Osteocyte (in vitro differentiated cells): Measurements from ENCODE around the gene EXOSC1. TPM values are rescaled to one million over a fixed set of nuclear protein-coding genes. Genes with fewer than 3 reads are reported as not detected.

ENCODE experiments used
- DNase-seq: peaks from one replicate; pipeline ENCODE4 v3.0.0; 2021; ENCODE audit warnings: mixed read lengths; ENCODE audit not compliant: unreplicated experiment; ENCODE audit errors: extremely low spot score
- H3K27ac Mint-ChIP-seq: one replicate; pipeline ENCODE4 v1.8.0; 2021; ENCODE audit warnings: mild to moderate bottlenecking, mixed read lengths; ENCODE audit not compliant: unreplicated experiment
- H3K27me3 Mint-ChIP-seq: one replicate; pipeline ENCODE4 v1.8.0; 2021; ENCODE audit warnings: mixed read lengths; ENCODE audit not compliant: unreplicated experiment
- H3K36me3 Mint-ChIP-seq: one replicate; pipeline ENCODE4 v1.8.0; 2021; ENCODE audit warnings: mixed read lengths; ENCODE audit not compliant: unreplicated experiment
- H3K4me1 Mint-ChIP-seq: one replicate; pipeline ENCODE4 v1.8.0; 2021; ENCODE audit warnings: mixed read lengths; ENCODE audit not compliant: unreplicated experiment
- H3K4me3 Mint-ChIP-seq: one replicate; pipeline ENCODE4 v1.8.0; 2021; ENCODE audit warnings: mild to moderate bottlenecking, moderate library complexity, mixed read lengths; ENCODE audit not compliant: unreplicated experiment
- H3K9me3 Mint-ChIP-seq: one replicate; pipeline ENCODE4 v1.8.0; 2021; ENCODE audit warnings: mixed read lengths; ENCODE audit not compliant: unreplicated experiment
- CTCF ChIP-seq: fragments of 200-600 bp; sonication (generic); IDR thresholded peaks from 2 replicates; pipeline ENCODE4 v1.5.0; 2021; ENCODE audit warnings: antibody characterized with exemption, mild to moderate bottlenecking, moderate library complexity
- total RNA-seq: library from RNA; stranded (reverse); gene quantifications from 2 replicates; pipeline ENCODE4 v1.2.1, GENCODE V29; 2021

Gene EXOSC1
- total RNA-seq, 1 donor from 2014 or later, result 31.9 TPM

GRCh38 chr10:97406064-97406463 is 39.7 kb downstream of the EXOSC1 start:
- Mint-ChIP-seq H3K9me3 (no peaks in the 10 kb centered on the region), H3K4me1 (peaks cover 6% of the 10 kb centered on the region), H3K36me3 (no peaks in the 10 kb centered on the region), H3K27me3 (no peaks in the 10 kb centered on the region), H3K4me3 (no peak overlapping the region), H3K27ac (no peak overlapping the region)
- no peak for TF ChIP-seq CTCF
- no peak for DNase-seq

- Mint-ChIP-seq H3K27ac (no peak overlapping the region), H3K4me3 (no peak overlapping the region), H3K4me1 (peaks cover 12% of the 10 kb centered on the region), H3K27me3 (no peaks in the 10 kb centered on the region), H3K9me3 (no peaks in the 10 kb centered on the region), H3K36me3 (no peaks in the 10 kb centered on the region)
- no peak for DNase-seq
- no peak for TF ChIP-seq CTCF
These were observed 41.8 kb downstream of the EXOSC1 start for GRCh38 chr10:97404044-97404443.

- no peaks in the 10 kb centered on the region for H3K9me3 Mint-ChIP-seq
- DNase-seq, result no peak
- H3K27me3 Mint-ChIP-seq, result no peaks in the 10 kb centered on the region
- TF ChIP-seq CTCF, result no peak
- H3K27ac Mint-ChIP-seq, result peak overlapping the region; percentile 97
- H3K36me3 Mint-ChIP-seq, result no peaks in the 10 kb centered on the region
- peaks cover 11% of the 10 kb centered on the region for H3K4me1 Mint-ChIP-seq
- peak overlapping the region; percentile 90 for H3K4me3 Mint-ChIP-seq
These were observed 44.3 kb downstream of the EXOSC1 start for GRCh38 chr10:97401455-97401919.

- peak; percentile 25 for TF ChIP-seq CTCF
- Mint-ChIP-seq H3K9me3 (no peaks in the 10 kb centered on the region), H3K4me1 (peaks cover 11% of the 10 kb centered on the region), H3K27me3 (no peaks in the 10 kb centered on the region), H3K27ac (peak within 1 kb of the TSS; percentile 97), H3K36me3 (peaks cover 4% of the 10 kb centered on the region), H3K4me3 (peak within 1 kb of the TSS; percentile 90)
- peak; percentile 93 for DNase-seq
These were observed 44.9 kb downstream of the EXOSC1 start, which contains the start of gene RRP12 for GRCh38 chr10:97400665-97401454. TSS of gene RRP12 (minus strand) at chr10:97401340. CDS start at chr10:97401231, 109 bp downstream.

- Mint-ChIP-seq H3K36me3 (peaks cover 5% of the 10 kb centered on the region), H3K9me3 (no peaks in the 10 kb centered on the region), H3K27ac (peak overlapping the region; percentile 97), H3K27me3 (no peaks in the 10 kb centered on the region), H3K4me3 (peak overlapping the region; percentile 90), H3K4me1 (peaks cover 11% of the 10 kb centered on the region)
- DNase-seq, result no peak
- TF ChIP-seq CTCF, result no peak
These were observed 45.8 kb downstream of the EXOSC1 start for GRCh38 chr10:97399843-97400545.
